Germinal center (tissue), 1 donor: ENCODE measurements around the gene CTNNA1.

Source experiments
- DNase-seq: peaks from one replicate; pipeline ENCODE4 v3.0.0; 2012; ENCODE audit warnings: mixed read lengths, low spot score

CTNNA1 gene

GRCh38 chr5:138966236-138966985 is 213.2 kb downstream of the CTNNA1 start:
- DNase-seq: no peak

- DNase-seq: no peak
Observed at GRCh38 chr5:138967791-138968448, 214.7 kb downstream of the CTNNA1 start.

- DNase-seq: no peak
Observed at GRCh38 chr5:138968601-138969000, 215.4 kb downstream of the CTNNA1 start.

GRCh38 chr5:138969323-138970002 is 216.2 kb downstream of the CTNNA1 start:
- no peak for DNase-seq

GRCh38 chr5:138972230-138972629 is 219.0 kb downstream of the CTNNA1 start:
- no peak for DNase-seq

GRCh38 chr5:138972836-138973235 is 219.6 kb downstream of the CTNNA1 start:
- DNase-seq: no peak

- DNase-seq: no peak
Observed at GRCh38 chr5:138974227-138975063, 221.2 kb downstream of the CTNNA1 start.

GRCh38 chr5:138975098-138975847 is 222.0 kb downstream of the CTNNA1 start:
- DNase-seq: no peak

- DNase-seq: no peak
Observed at GRCh38 chr5:138978080-138978479, 224.9 kb downstream of the CTNNA1 start.

- no peak for DNase-seq
Observed at GRCh38 chr5:138978581-138978980, 225.4 kb downstream of the CTNNA1 start.

- DNase-seq: no peak
Observed at GRCh38 chr5:138979684-138980280, 226.6 kb downstream of the CTNNA1 start.

- DNase-seq: no peak
Observed at GRCh38 chr5:138980441-138980840, 227.2 kb downstream of the CTNNA1 start.

GRCh38 chr5:138981131-138981530 is 227.9 kb downstream of the CTNNA1 start:
- no peak for DNase-seq

GRCh38 chr5:138981586-138981985 is 228.4 kb downstream of the CTNNA1 start:
- DNase-seq: no peak

- DNase-seq: no peak
Observed at GRCh38 chr5:138983984-138984383, 230.8 kb downstream of the CTNNA1 start.
